Measurements from ENCODE around the gene ACAD10.

GRCh38 chr12:111728795-111729194 lies 42.9 kb downstream of the ACAD10 start:
- no peak for TF ChIP-seq ZNF274 (IDR thresholded peaks at IDR 0.05; ENCODE audit: low read depth, low read length)
- no peak for TF ChIP-seq SUZ12 (IDR thresholded peaks at IDR 0.05; ENCODE audit: extremely low read depth, insufficient read depth, insufficient read length)
